GM12872 (cell line): Measurements from ENCODE around the gene FAM200A.

Source experiments
- TF ChIP-seq, protein P1 (sequence below): IDR thresholded peaks from 3 replicates; pipeline ENCODE4 v1.5.1; 2011; ENCODE audit warnings: low read depth, mild to moderate bottlenecking, low read length, moderate library complexity; ENCODE audit not compliant: insufficient read depth

FAM200A gene

DNA sequence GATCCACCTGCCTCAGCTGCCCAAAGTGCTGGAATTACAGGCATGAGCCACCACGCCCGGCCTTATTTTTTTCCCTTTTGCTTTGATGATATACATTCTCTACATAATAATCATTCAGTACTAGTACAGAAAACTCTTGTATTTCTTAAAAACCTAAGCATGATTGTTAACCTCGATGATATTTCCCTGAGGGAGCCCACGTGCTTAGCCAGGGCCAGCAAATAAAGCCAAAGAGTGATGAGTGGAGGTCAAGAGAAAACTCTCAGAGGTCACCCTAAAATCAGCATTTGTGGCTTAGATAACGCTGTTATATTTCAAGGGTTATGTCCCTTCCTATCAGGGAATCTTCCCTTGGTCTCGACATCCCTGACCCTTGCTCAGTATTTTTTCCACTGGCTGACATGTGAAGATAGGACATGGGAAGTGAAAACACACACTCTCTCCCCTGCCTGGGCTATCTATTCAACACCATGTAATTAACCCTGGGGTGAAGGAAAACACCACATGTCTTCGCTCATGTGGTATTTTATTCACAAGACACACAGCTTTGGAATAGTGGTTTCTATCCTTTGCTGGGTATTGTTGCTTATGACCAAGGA, 12.6 kb downstream of the FAM200A start:
- TF ChIP-seq, protein P1, sequence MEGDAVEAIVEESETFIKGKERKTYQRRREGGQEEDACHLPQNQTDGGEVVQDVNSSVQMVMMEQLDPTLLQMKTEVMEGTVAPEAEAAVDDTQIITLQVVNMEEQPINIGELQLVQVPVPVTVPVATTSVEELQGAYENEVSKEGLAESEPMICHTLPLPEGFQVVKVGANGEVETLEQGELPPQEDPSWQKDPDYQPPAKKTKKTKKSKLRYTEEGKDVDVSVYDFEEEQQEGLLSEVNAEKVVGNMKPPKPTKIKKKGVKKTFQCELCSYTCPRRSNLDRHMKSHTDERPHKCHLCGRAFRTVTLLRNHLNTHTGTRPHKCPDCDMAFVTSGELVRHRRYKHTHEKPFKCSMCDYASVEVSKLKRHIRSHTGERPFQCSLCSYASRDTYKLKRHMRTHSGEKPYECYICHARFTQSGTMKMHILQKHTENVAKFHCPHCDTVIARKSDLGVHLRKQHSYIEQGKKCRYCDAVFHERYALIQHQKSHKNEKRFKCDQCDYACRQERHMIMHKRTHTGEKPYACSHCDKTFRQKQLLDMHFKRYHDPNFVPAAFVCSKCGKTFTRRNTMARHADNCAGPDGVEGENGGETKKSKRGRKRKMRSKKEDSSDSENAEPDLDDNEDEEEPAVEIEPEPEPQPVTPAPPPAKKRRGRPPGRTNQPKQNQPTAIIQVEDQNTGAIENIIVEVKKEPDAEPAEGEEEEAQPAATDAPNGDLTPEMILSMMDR, result no peak

DNA sequence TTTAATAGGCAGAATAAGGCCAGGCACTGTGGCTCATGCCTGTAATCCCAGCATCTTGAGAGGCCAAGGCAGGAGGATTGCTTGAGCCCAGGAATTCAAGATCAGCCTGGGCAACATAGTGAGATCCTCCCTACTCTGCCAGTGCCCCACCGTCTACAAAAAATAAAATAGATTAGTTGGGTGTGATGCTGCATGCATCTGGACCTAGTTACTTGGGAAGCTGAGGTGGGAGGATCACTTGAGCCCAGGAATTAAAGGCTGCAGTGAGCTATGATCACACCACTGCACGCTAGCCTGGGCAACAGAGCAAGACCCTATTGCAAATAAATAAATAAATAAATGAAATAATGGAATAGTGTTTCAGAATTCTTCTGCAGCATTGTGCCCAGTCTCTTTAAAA, 16.2 kb downstream of the FAM200A start:
- TF ChIP-seq, protein P1, result no peak

DNA sequence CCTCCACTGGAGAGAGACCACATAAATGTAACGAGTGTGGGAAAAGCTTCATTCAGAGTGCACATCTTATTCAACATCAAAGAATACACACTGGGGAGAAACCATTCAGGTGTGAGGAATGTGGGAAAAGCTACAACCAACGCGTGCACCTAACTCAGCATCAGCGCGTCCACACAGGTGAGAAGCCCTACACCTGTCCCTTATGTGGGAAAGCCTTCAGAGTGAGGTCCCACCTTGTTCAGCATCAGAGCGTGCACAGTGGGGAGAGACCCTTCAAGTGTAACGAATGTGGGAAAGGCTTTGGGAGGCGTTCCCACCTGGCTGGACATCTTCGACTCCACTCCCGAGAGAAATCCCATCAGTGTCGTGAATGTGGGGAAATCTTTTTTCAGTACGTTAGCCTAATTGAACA, 20.6 kb downstream of the FAM200A start:
- TF ChIP-seq, protein P1, result no peak

DNA sequence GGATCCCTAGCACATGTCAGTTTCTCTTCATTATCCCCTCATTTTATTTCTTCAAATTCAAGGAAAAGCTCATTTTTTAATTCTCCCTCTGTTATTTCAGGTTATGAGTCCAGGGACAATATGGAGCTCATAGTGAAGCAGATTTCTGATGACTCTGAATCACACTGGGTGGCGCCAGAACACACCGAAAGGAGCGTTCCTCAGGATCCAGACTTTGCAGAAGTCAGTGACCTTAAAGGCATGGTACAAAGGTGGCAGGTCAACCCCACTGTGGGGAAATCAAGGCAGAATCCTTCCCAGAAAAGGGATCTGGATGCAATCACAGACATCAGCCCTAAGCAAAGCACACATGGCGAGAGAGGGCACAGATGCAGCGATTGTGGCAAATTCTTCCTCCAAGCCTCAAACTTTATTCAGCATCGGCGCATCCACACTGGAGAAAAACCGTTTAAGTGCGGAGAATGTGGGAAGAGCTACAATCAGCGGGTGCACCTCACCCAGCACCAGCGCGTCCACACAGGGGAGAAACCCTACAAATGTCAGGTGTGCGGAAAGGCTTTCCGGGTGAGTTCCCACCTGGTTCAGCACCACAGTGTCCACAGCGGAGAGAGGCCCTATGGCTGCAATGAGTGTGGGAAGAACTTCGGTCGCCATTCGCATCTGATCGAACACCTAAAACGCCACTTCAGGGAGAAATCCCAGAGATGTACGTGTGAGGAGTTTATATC, 26.0 kb downstream of the FAM200A start:
- TF ChIP-seq, protein P1, result 0 out of 3 replicates have a peak, but pooled peaks have one; percentile 7

DNA sequence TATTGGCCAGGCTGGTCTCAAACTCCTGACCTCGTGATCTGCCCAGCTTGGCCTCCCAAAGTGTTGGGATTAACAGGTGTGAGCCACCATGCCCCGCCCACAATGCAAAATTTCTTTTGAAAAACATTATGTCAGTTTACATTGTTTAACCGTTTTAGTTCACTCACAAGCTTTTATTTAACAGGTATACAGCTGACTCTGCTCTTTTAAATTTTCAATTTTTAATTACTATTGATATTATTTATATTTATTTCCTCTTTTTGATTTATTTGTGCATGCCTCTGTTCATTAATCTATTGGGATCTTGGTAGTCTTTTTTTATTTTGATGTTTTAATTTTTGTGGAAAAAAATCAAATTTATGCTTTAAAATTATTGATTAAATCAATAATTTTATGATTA, 30.5 kb downstream of the FAM200A start:
- TF ChIP-seq, protein P1, result no peak

DNA sequence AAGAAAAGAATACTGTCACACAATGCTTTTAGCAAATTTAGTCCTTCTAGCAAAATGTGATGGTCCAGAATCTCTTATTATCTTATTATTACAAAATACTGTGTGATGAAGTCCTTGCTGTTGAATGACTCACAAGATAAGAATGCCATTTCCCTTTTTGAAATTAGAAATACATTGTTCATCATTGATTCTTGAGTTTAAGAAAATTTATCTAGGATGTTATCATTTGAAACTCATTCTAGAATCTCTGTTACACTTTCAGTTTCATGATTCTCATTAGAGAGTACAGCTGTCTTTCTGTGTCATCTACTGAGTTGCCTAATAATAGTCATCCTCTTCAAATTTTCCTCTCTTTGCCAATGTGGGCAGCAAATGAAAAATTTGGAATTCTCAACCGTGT, 37.9 kb downstream of the FAM200A start:
- TF ChIP-seq, protein P1, result no peak

DNA sequence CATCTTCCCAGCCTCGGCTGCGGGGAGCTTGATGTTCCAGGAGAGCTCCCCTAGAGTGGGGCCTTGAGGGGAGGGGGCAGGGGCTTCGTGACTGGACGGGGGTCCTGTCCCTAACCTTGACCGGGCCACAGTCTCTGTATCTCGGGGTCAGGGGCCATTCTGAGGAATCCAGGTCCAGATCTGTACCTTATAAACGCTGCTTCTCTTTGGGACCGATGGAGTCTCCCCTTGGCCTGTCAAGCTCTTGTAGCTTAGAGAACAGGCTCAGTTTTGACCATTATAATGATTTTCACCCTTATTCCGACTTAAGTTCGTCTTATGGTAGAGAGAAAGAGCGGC, 46.6 kb downstream of the FAM200A start:
- TF ChIP-seq, protein P1, result no peak
